K562 (cell line): ENCODE measurements around the gene ATP6V1A. TPM values are rescaled to one million over a fixed set of nuclear protein-coding genes. Genes with fewer than 3 reads are reported as not detected.

Experiments
- ATF1 ChIP-seq, 2 experiments: fragments of 450-650 bp in 1 of 2; IDR thresholded peaks; 2 replicates each; pipeline ENCODE4 v1.6.1; 2016; ENCODE audit warnings: missing compliant biosample characterization in 1 of 2, missing genetic modification characterization in 1 of 2
- ETV6 ChIP-seq, 3 experiments: fragments of 150-350 bp in 1 of 3; sonication (generic) in 1 of 3; formaldehyde crosslinking in 1 of 3; IDR thresholded peaks; 2 replicates each; pipeline versions ENCODE4 v1.6.1 to v1.8.0; 2014 to 2022; ENCODE audit warnings: borderline replicate concordance in 2 of 3, low read depth in 2 of 3, antibody characterized with exemption in 1 of 3, low read length in 1 of 3, mild to moderate bottlenecking in 1 of 3, missing genetic modification reagents in 1 of 3
- KDM5B ChIP-seq: fragments of 200-600 bp; sonication (generic); IDR thresholded peaks from 2 replicates; pipeline ENCODE4 v1.6.1; 2012; ENCODE audit warnings: low read depth, mild to moderate bottlenecking, moderate library complexity, low read length, control low read depth, inconsistent platforms; ENCODE audit not compliant: insufficient replicate concordance
- KLF1 ChIP-seq: fragments of 450-650 bp; IDR thresholded peaks from 2 replicates; pipeline ENCODE4 v1.6.1; 2016; ENCODE audit warnings: missing genetic modification characterization, missing compliant biosample characterization
- KLF13 ChIP-seq: fragments of 450-650 bp; IDR thresholded peaks from 2 replicates; pipeline ENCODE4 v1.6.1; 2016; ENCODE audit warnings: missing genetic modification characterization, low read depth, mild to moderate bottlenecking, missing compliant biosample characterization, moderate library complexity, borderline replicate concordance
- L3MBTL2 ChIP-seq: fragments of 450-650 bp; IDR thresholded peaks from 2 replicates; pipeline ENCODE4 v1.6.1; 2016; ENCODE audit warnings: mild to moderate bottlenecking, moderate library complexity
- MCM2 ChIP-seq: fragments of 450-650 bp; IDR thresholded peaks from 2 replicates; pipeline ENCODE4 v1.6.1; 2017; ENCODE audit warnings: low read depth, mild to moderate bottlenecking
- NELFE ChIP-seq: IDR thresholded peaks from 2 replicates; pipeline ENCODE4 v1.6.1; 2011; ENCODE audit warnings: mild to moderate bottlenecking; ENCODE audit not compliant: insufficient read depth, insufficient read length
- POU5F1 ChIP-seq: fragments of 150-350 bp; IDR thresholded peaks from 2 replicates; pipeline ENCODE4 v1.6.1; 2014; ENCODE audit warnings: borderline replicate concordance, low read length, low read depth, mild to moderate bottlenecking; ENCODE audit not compliant: partially characterized antibody
- SMAD3 ChIP-seq: fragments of 450-650 bp; formaldehyde crosslinking; conservative IDR thresholded peaks from 2 replicates; pipeline ENCODE4 v1.4.0; 2020; ENCODE audit warnings: mild to moderate bottlenecking
- SMARCE1 ChIP-seq: fragments of 450-650 bp; IDR thresholded peaks from 2 replicates; pipeline ENCODE4 v1.7.1; 2016; ENCODE audit warnings: mild to moderate bottlenecking
- SP1 ChIP-seq: sonication (generic); formaldehyde crosslinking; IDR thresholded peaks from 2 replicates; pipeline ENCODE4 v1.8.1; 2022; ENCODE audit warnings: mild to moderate bottlenecking, missing genetic modification reagents
- SRSF1 ChIP-seq: fragments of 200-400 bp; formaldehyde crosslinking; IDR thresholded peaks from 2 replicates; pipeline ENCODE4 v1.6.1; 2017; ENCODE audit warnings: mild to moderate bottlenecking, low read depth, low read length, moderate library complexity
- ZKSCAN3 ChIP-seq: fragments of 250-450 bp; sonication (Bioruptor Pico); IDR thresholded peaks from 2 replicates; pipeline ENCODE4 v1.4.0; 2020
- polyA plus RNA-seq, 8 experiments: library from polyadenylated mRNA; depleted of rRNA in 4 of 8; stranded (reverse) in 5 of 8; unstranded in 3 of 8; fragments of >200 nt; fragmentation: Nextera tagmentation in 2 of 8; fragmentation: Illumina TruSeq in 1 of 8; extraction: Ambion mirVana in 2 of 8; extraction: Trizol in 1 of 8; gene quantifications; 2 replicates each; pipeline versions ENCODE4 v1.2.1 to v1.2.3, GENCODE V29; 2011 to 2014; ENCODE audit warnings: inconsistent platforms in 1 of 8, missing spikeins in 1 of 8
- total RNA-seq, 7 experiments: library from RNA; depleted of rRNA in 6 of 7; stranded (reverse); fragments of >200 nt in 6 of 7; fragmentation: Illumina TruSeq in 2 of 7; extraction: Trizol in 2 of 7; gene quantifications; 2 replicates each; pipeline versions ENCODE4 v1.2.1 to v1.2.3, GENCODE V29; 2011 to 2021; ENCODE audit warnings: low replicate concordance in 1 of 7
- TF ChIP-seq, protein P1 (sequence below): fragments of 450-650 bp; IDR thresholded peaks from 2 replicates; pipeline ENCODE4 v1.6.1; 2017; ENCODE audit warnings: antibody characterized with exemption, mild to moderate bottlenecking
- TF ChIP-seq, protein P2 (sequence below): sonication (generic); formaldehyde crosslinking; IDR thresholded peaks from 2 replicates; pipeline ENCODE4 v1.8.0; 2022; ENCODE audit warnings: missing genetic modification reagents, mild to moderate bottlenecking, borderline replicate concordance
- TF ChIP-seq, protein P3 (sequence below): fragments of 150-350 bp; IDR thresholded peaks from 2 replicates; pipeline ENCODE4 v1.6.1; 2014; ENCODE audit warnings: low read depth, mild to moderate bottlenecking, low read length, borderline replicate concordance

ATP6V1A gene
- total and polyA plus RNA-seq, 9 of the 15 experiments (the other 6 are each of a cell fraction or from before 2014, with no cell fraction given): 23.6 to 57.1 (median 39.9) TPM

DNA sequence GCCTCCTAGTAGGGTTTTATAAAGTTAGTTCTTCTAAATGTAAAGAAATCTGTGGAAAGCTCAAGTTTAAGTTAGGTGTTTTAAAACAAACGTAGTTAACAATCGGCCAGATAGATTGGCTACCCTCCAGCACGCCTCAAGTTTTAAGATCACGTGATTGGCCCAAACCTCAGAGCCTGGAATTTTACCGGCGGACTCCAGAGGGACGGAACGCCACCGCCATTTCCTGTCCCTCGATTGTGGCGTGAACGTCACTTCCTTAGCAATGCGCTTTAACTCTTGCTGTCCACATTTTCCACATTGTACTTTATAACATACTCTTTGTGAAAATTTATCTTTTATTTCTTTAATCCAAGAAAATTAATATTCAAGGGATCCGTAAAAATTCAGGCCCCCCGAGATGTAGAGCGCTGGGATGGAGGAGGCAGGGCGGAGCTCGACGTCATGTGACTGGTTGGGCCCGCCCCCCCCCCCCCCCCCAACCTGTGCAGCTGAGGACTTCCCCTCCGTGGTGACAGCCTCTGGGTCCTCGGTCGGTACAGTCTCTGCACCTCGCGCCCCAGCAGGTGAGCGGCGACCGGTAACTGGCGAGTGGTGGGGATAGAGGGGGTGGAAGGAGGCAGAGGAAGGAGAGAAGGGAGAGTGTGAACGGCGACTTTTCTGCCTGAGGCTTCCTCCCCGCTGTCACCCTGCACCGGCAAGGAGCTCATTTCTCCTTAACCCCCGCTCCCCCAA lies at the start of gene ATP6V1A (continued):
- TF ChIP-seq KLF1 (tag) (no peak), SP1 (no peak), MCM2 (no peak), NELFE (no peak), KDM5B (peak; percentile 46), SRSF1 (no peak), ZKSCAN3 (CRISPR knock-in tag) (no peak), ATF1 (CRISPR knock-in tag; IDR thresholded peaks at IDR 0.05) (no peak), ATF1 (tag; IDR thresholded peaks at IDR 0.05) (peak; percentile 85), ETV6 (IDR thresholded peaks at IDR 0.05; ENCODE audit: borderline replicate concordance in 1 of 2, low read depth in 2 of 2, low read length in 1 of 2) (no peak), ETV6 (CRISPR knock-in tag; IDR thresholded peaks at IDR 0.05; ENCODE audit: borderline replicate concordance) (no peak), KLF13 (tag) (no peak), SMAD3 (CRISPR knock-in tag) (no peak), POU5F1 (no peak), L3MBTL2 (peak; percentile 98), SMARCE1 (0 out of 2 replicates have a peak, but pooled peaks have one; percentile 12)
- TF ChIP-seq, protein P1, sequence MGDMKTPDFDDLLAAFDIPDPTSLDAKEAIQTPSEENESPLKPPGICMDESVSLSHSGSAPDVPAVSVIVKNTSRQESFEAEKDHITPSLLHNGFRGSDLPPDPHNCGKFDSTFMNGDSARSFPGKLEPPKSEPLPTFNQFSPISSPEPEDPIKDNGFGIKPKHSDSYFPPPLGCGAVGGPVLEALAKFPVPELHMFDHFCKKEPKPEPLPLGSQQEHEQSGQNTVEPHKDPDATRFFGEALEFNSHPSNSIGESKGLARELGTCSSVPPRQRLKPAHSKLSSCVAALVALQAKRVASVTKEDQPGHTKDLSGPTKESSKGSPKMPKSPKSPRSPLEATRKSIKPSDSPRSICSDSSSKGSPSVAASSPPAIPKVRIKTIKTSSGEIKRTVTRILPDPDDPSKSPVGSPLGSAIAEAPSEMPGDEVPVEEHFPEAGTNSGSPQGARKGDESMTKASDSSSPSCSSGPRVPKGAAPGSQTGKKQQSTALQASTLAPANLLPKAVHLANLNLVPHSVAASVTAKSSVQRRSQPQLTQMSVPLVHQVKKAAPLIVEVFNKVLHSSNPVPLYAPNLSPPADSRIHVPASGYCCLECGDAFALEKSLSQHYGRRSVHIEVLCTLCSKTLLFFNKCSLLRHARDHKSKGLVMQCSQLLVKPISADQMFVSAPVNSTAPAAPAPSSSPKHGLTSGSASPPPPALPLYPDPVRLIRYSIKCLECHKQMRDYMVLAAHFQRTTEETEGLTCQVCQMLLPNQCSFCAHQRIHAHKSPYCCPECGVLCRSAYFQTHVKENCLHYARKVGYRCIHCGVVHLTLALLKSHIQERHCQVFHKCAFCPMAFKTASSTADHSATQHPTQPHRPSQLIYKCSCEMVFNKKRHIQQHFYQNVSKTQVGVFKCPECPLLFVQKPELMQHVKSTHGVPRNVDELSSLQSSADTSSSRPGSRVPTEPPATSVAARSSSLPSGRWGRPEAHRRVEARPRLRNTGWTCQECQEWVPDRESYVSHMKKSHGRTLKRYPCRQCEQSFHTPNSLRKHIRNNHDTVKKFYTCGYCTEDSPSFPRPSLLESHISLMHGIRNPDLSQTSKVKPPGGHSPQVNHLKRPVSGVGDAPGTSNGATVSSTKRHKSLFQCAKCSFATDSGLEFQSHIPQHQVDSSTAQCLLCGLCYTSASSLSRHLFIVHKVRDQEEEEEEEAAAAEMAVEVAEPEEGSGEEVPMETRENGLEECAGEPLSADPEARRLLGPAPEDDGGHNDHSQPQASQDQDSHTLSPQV: 0 out of 2 replicates have a peak, but pooled peaks have one; percentile 65
- TF ChIP-seq, protein P2, sequence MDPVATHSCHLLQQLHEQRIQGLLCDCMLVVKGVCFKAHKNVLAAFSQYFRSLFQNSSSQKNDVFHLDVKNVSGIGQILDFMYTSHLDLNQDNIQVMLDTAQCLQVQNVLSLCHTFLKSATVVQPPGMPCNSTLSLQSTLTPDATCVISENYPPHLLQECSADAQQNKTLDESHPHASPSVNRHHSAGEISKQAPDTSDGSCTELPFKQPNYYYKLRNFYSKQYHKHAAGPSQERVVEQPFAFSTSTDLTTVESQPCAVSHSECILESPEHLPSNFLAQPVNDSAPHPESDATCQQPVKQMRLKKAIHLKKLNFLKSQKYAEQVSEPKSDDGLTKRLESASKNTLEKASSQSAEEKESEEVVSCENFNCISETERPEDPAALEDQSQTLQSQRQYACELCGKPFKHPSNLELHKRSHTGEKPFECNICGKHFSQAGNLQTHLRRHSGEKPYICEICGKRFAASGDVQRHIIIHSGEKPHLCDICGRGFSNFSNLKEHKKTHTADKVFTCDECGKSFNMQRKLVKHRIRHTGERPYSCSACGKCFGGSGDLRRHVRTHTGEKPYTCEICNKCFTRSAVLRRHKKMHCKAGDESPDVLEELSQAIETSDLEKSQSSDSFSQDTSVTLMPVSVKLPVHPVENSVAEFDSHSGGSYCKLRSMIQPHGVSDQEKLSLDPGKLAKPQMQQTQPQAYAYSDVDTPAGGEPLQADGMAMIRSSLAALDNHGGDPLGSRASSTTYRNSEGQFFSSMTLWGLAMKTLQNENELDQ (CRISPR knock-in tag): no peak
- TF ChIP-seq, protein P3, sequence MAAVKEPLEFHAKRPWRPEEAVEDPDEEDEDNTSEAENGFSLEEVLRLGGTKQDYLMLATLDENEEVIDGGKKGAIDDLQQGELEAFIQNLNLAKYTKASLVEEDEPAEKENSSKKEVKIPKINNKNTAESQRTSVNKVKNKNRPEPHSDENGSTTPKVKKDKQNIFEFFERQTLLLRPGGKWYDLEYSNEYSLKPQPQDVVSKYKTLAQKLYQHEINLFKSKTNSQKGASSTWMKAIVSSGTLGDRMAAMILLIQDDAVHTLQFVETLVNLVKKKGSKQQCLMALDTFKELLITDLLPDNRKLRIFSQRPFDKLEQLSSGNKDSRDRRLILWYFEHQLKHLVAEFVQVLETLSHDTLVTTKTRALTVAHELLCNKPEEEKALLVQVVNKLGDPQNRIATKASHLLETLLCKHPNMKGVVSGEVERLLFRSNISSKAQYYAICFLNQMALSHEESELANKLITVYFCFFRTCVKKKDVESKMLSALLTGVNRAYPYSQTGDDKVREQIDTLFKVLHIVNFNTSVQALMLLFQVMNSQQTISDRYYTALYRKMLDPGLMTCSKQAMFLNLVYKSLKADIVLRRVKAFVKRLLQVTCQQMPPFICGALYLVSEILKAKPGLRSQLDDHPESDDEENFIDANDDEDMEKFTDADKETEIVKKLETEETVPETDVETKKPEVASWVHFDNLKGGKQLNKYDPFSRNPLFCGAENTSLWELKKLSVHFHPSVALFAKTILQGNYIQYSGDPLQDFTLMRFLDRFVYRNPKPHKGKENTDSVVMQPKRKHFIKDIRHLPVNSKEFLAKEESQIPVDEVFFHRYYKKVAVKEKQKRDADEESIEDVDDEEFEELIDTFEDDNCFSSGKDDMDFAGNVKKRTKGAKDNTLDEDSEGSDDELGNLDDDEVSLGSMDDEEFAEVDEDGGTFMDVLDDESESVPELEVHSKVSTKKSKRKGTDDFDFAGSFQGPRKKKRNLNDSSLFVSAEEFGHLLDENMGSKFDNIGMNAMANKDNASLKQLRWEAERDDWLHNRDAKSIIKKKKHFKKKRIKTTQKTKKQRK: no peak
